HEK293 (cell line): ENCODE measurements around the gene ASIC1.

Experiments used
- CTCF ChIP-seq: fragments of 450-650 bp; formaldehyde crosslinking; IDR thresholded peaks from 2 replicates; pipeline ENCODE4 v1.5.1; 2016; ENCODE audit warnings: missing biosample characterization, missing genetic modification characterization
- KLF16 ChIP-seq: fragments of 450-650 bp; formaldehyde crosslinking; IDR thresholded peaks from 2 replicates; pipeline ENCODE4 v1.5.1; 2017; ENCODE audit warnings: missing biosample characterization, missing genetic modification characterization
- TSHZ1 ChIP-seq: fragments of 450-650 bp; formaldehyde crosslinking; IDR thresholded peaks from 2 replicates; pipeline ENCODE4 v1.5.1; 2016; ENCODE audit warnings: missing biosample characterization, missing genetic modification characterization, borderline replicate concordance
- YY1 ChIP-seq: fragments of 450-650 bp; formaldehyde crosslinking; IDR thresholded peaks from 2 replicates; pipeline ENCODE4 v1.5.1; 2018; ENCODE audit warnings: missing biosample characterization, missing genetic modification characterization
- ZBTB49 ChIP-seq: fragments of 450-650 bp; formaldehyde crosslinking; IDR thresholded peaks from 2 replicates; pipeline ENCODE4 v1.5.1; 2016; ENCODE audit warnings: missing biosample characterization, missing genetic modification characterization, low read depth
- ZBTB7A ChIP-seq: fragments of 450-650 bp; formaldehyde crosslinking; IDR thresholded peaks from 2 replicates; pipeline ENCODE4 v1.5.1; 2016; ENCODE audit warnings: low read depth, missing biosample characterization, missing genetic modification characterization
- ZFHX2 ChIP-seq: fragments of 450-650 bp; formaldehyde crosslinking; conservative IDR thresholded peaks from 2 replicates; pipeline ENCODE4 v1.5.1; 2016; ENCODE audit warnings: missing biosample characterization, missing genetic modification characterization
- ZNF121 ChIP-seq: fragments of 450-650 bp; formaldehyde crosslinking; IDR thresholded peaks from 2 replicates; pipeline ENCODE4 v1.5.1; 2016; ENCODE audit warnings: missing biosample characterization, missing genetic modification characterization
- ZNF24 ChIP-seq: fragments of 450-650 bp; formaldehyde crosslinking; IDR thresholded peaks from 2 replicates; pipeline ENCODE4 v1.5.1; 2016; ENCODE audit warnings: missing biosample characterization, missing genetic modification characterization
- ZNF341 ChIP-seq: fragments of 450-650 bp; formaldehyde crosslinking; IDR thresholded peaks from 2 replicates; pipeline ENCODE4; 2016; ENCODE audit warnings: low read depth, missing biosample characterization, missing genetic modification characterization
- ZNF658 ChIP-seq: fragments of 450-650 bp; formaldehyde crosslinking; IDR thresholded peaks from 2 replicates; pipeline ENCODE4; 2016; ENCODE audit warnings: missing biosample characterization, missing genetic modification characterization

GRCh38 chr12:50099302-50100008 is 42.1 kb downstream of the ASIC1 start:
- TF ChIP-seq ZNF341 (tag by site-specific recombination) = no peak
- no peak for TF ChIP-seq ZBTB49 (tag by site-specific recombination)
- no peak for TF ChIP-seq CTCF (tag by site-specific recombination)
- no peak for TF ChIP-seq TSHZ1 (tag by site-specific recombination)
- TF ChIP-seq ZNF658 (tag by site-specific recombination) = no peak
- no peak for TF ChIP-seq KLF16 (tag by site-specific recombination)
- TF ChIP-seq ZNF24 (tag by site-specific recombination) = no peak
- no peak for TF ChIP-seq ZBTB7A (tag by site-specific recombination)
- no peak for TF ChIP-seq YY1 (tag by site-specific recombination)
- no peak for TF ChIP-seq ZFHX2 (tag by site-specific recombination)
- TF ChIP-seq ZNF121 = no peak
